GM10248 (cell line): ENCODE measurements around the gene ARID5A.
"Not testable (repeated sequence)": the region's sequence is repeated elsewhere in the genome, so short reads cannot be mapped to it uniquely, and the experiment has no call there.

Experiments
- CTCF ChIA-PET: fragments of 300-600 bp; sonication (Branson Sonifier 250); formaldehyde crosslinking; extraction: SDS; loops from one replicate; lab custom pipeline; 2021; ENCODE audit warnings: antibody characterized with exemption; lab: Yijun Ruan, JAX
- POLR2A ChIA-PET: fragments of 350-650 bp; sonication (Branson Sonifier 250); formaldehyde crosslinking; extraction: SDS; loops from one replicate; lab custom pipeline; 2020; ENCODE audit warnings: antibody characterized with exemption; lab: Yijun Ruan, JAX
- DNase-seq: peaks from one replicate; pipeline ENCODE4 v3.0.0; 2012; ENCODE audit errors: extremely low spot score
- TF ChIP-seq, protein P1 (sequence below): IDR thresholded peaks from 2 replicates; pipeline ENCODE4 v1.5.1; 2012; ENCODE audit warnings: mild to moderate bottlenecking, low read depth; ENCODE audit errors: extremely low read depth, missing control alignments, control extremely low read depth

The ARID5A gene

GRCh38 chr2:96551605-96552314, 15.2 kb downstream of the ARID5A start:
- ChIA-PET POLR2A (no interaction called here), CTCF (interaction anchor here (4.6 to 5.2 kb wide), 4 partner anchors 12 to 145 kb away, joined by 21 to 72 read pairs (median 50); no protein-coding TSS in a partner anchor)
- DNase-seq = no peak
- TF ChIP-seq, protein P1, sequence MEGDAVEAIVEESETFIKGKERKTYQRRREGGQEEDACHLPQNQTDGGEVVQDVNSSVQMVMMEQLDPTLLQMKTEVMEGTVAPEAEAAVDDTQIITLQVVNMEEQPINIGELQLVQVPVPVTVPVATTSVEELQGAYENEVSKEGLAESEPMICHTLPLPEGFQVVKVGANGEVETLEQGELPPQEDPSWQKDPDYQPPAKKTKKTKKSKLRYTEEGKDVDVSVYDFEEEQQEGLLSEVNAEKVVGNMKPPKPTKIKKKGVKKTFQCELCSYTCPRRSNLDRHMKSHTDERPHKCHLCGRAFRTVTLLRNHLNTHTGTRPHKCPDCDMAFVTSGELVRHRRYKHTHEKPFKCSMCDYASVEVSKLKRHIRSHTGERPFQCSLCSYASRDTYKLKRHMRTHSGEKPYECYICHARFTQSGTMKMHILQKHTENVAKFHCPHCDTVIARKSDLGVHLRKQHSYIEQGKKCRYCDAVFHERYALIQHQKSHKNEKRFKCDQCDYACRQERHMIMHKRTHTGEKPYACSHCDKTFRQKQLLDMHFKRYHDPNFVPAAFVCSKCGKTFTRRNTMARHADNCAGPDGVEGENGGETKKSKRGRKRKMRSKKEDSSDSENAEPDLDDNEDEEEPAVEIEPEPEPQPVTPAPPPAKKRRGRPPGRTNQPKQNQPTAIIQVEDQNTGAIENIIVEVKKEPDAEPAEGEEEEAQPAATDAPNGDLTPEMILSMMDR = no peak

- TF ChIP-seq, protein P1 = no peak
- CTCF ChIA-PET = interaction anchor here (2.0 to 5.7 kb wide), 7 partner anchors 12 to 145 kb away, joined by 8 to 80 read pairs (median 38); no protein-coding TSS in a partner anchor
- DNase-seq = no peak
- POLR2A ChIA-PET = interaction anchor here (1.2 kb wide), 1 partner anchor 14 kb away, joined by 3 read pairs; no protein-coding TSS in a partner anchor
Measured at GRCh38 chr2:96552315-96553175, 16.0 kb downstream of the ARID5A start.

- POLR2A ChIA-PET = interaction anchor here (1.2 kb wide), 2 partner anchors 14 to 15 kb away, joined by 3 to 5 read pairs; no protein-coding TSS in a partner anchor
- CTCF ChIA-PET = interaction anchor here (0.8 to 5.7 kb wide), 36 partner anchors 9 to 531 kb away, joined by 3 to 80 read pairs (median 4); partner anchors contain the start of gene NEURL3
- TF ChIP-seq, protein P1 = no peak
- DNase-seq = no peak
Measured at GRCh38 chr2:96553176-96553956, 16.8 kb downstream of the ARID5A start.

DNA sequence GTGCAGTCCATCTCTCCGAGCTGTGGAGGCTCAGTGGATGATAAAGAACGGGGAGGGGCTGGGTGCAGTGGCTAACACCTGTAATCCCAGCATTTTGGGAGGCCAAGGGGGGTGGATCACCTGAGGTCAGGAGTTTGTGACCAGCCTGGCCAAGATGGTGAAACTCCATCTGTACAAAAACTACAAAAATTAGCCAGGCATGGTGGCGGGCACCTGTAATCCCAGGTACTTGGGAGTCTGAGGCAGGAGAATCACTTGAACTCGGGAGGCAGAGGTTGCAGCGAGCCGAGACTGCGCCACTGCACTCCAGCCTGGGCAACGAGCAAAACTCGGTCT, 17.4 kb downstream of the ARID5A start:
- DNase-seq = not testable (repeated sequence)
- POLR2A ChIA-PET = interaction anchor here (1.2 kb wide), 1 partner anchor 16 kb away, joined by 5 read pairs; no protein-coding TSS in a partner anchor
- CTCF ChIA-PET = interaction anchor here (0.6 to 5.7 kb wide), 46 partner anchors 8 to 532 kb away, joined by 3 to 80 read pairs (median 4); partner anchors contain the start of genes CNNM4 and NEURL3

- CTCF ChIA-PET = interaction anchor here (0.6 to 5.7 kb wide), 47 partner anchors 8 to 532 kb away, joined by 3 to 80 read pairs (median 4); partner anchors contain the start of genes CNNM4 and NEURL3
- POLR2A ChIA-PET = interaction anchor here (1.2 kb wide), 1 partner anchor 16 kb away, joined by 5 read pairs; no protein-coding TSS in a partner anchor
- TF ChIP-seq, protein P1 = peak; percentile 87
- DNase-seq = peak; percentile 87
Measured at GRCh38 chr2:96554293-96555145, 18.0 kb downstream of the ARID5A start.

DNA sequence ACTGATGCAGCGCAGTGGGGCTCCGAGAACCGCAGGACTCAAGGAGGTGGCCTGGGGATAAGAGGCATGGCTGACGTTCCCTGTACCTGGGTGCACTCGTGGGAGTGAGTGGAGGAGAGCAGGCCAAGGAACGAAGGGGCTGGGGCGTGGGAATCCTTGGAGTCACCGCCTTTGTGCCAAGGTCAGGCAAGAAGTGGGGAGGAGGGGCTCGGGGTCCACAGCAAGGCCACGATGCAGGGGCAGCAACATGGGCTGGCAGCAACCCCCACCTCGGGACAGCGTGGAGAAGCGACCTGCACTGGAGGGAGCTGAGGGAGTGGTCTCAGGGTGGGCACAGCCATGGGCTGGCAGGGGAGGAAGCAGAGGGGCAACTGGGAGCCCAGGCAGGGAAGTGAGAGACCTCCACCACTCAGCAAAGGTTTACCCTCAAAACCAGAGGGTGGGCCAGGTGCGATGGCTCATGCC, 18.6 kb downstream of the ARID5A start:
- ChIA-PET CTCF (interaction anchor here (1.1 to 5.7 kb wide), 16 partner anchors 11 to 416 kb away, joined by 3 to 80 read pairs (median 6); no protein-coding TSS in a partner anchor), POLR2A (no interaction called here)
- TF ChIP-seq, protein P1 = no peak
- no peak for DNase-seq
